HG02938 (cell line): Measurements from ENCODE around the gene ADAMTSL5.

Experiments
- ATAC-seq: cut with Tn5 transposase; IDR thresholded peaks from one replicate; pipeline ENCODE4 v1.9.1; 2021; ENCODE audit warnings: mild to moderate bottlenecking, moderate library complexity; ENCODE audit not compliant: unreplicated experiment

Gene ADAMTSL5

GRCh38 chr19:1468274-1468820 is 44.5 kb downstream of the ADAMTSL5 start:
- no peak for ATAC-seq

- ATAC-seq: no peak
Observed at GRCh38 chr19:1467490-1468273, 45.1 kb downstream of the ADAMTSL5 start.

- no peak for ATAC-seq
Observed at GRCh38 chr19:1467215-1467489, 45.7 kb downstream of the ADAMTSL5 start.

GRCh38 chr19:1466461-1467214 is 46.2 kb downstream of the ADAMTSL5 start:
- ATAC-seq: no peak

- ATAC-seq: no peak
Observed at GRCh38 chr19:1466018-1466460, 46.8 kb downstream of the ADAMTSL5 start.

GRCh38 chr19:1465191-1466016 is 47.4 kb downstream of the ADAMTSL5 start:
- ATAC-seq: no peak

- ATAC-seq: no peak
Observed at GRCh38 chr19:1461862-1462261, 51.0 kb downstream of the ADAMTSL5 start.

- no peak for ATAC-seq
Observed at GRCh38 chr19:1460033-1460995, 52.5 kb downstream of the ADAMTSL5 start.

GRCh38 chr19:1459479-1459878 is 53.3 kb downstream of the ADAMTSL5 start:
- ATAC-seq: no peak

GRCh38 chr19:1457892-1458291 is 54.9 kb downstream of the ADAMTSL5 start:
- no peak for ATAC-seq

GRCh38 chr19:1457031-1457739 is 55.6 kb downstream of the ADAMTSL5 start:
- ATAC-seq: no peak

GRCh38 chr19:1456121-1456900 is 56.5 kb downstream of the ADAMTSL5 start:
- ATAC-seq: no peak

GRCh38 chr19:1455336-1456120 is 57.3 kb downstream of the ADAMTSL5 start:
- no peak for ATAC-seq
